Caco-2 (cell line): Measurements from ENCODE around the gene DEDD2. TPM values are rescaled to one million over a fixed set of nuclear protein-coding genes. Genes with fewer than 3 reads are reported as not detected.
A peak's percentile ranks its signal among the peaks of the same experiment; 100 is the strongest.

Experiments
- BruUV-seq: library from RNA; stranded (reverse); fragments of 400-500 nt; replicated peaks from 2 replicates; lab custom pipeline; 2021; lab: Mats Ljungman, UMichigan
- CTCF ChIA-PET: fragments of 300-600 bp; sonication (Branson Sonifier 250); formaldehyde crosslinking; loops from one replicate; lab custom pipeline; 2022; ENCODE audit warnings: antibody characterized with exemption; lab: Charles Lee
- POLR2A ChIA-PET: fragments of 300-600 bp; sonication (Branson Sonifier 250); formaldehyde crosslinking; loops from one replicate; lab custom pipeline; 2022; ENCODE audit warnings: antibody characterized with exemption; lab: Charles Lee
- DNase-seq, 2 experiments: peaks; one replicate each; pipeline versions ENCODE4 v3.0.0 to v3.0.0-alpha.2; 2020 to 2022
- H3K27me3 ChIP-seq: replicated peaks from 2 replicates; pipeline ENCODE4 v1.6.0; 2011; ENCODE audit warnings: low read length; ENCODE audit not compliant: control insufficient read depth, insufficient read depth
- H3K36me3 ChIP-seq: 2 replicates; pipeline ENCODE4 v1.5.1; 2011; ENCODE audit warnings: low read length; ENCODE audit not compliant: control insufficient read depth, insufficient read depth
- H3K4me1 ChIP-seq: fragments of 250-450 bp; sonication (Bioruptor Pico); 2 replicates; pipeline ENCODE4 v1.5.1; 2020; ENCODE audit warnings: mild to moderate bottlenecking
- H3K4me3 ChIP-seq: 2 replicates; pipeline ENCODE4 v1.5.1; 2011; ENCODE audit warnings: low read depth, mild to moderate bottlenecking, control low read depth, low read length
- H3K9me3 ChIP-seq: fragments of 250-450 bp; sonication (Bioruptor Pico); 2 replicates; pipeline ENCODE4 v1.5.1; 2020; ENCODE audit warnings: mild to moderate bottlenecking, moderate library complexity
- H3K27ac Mint-ChIP-seq: one replicate; pipeline ENCODE4 v1.8.0; 2022; ENCODE audit warnings: mixed read lengths; ENCODE audit not compliant: unreplicated experiment
- H3K27me3 Mint-ChIP-seq: one replicate; pipeline ENCODE4 v1.8.0; 2022; ENCODE audit warnings: mixed read lengths; ENCODE audit not compliant: insufficient read depth, unreplicated experiment
- H3K36me3 Mint-ChIP-seq: one replicate; pipeline ENCODE4 v1.8.0; 2022; ENCODE audit warnings: mild to moderate bottlenecking, mixed read lengths; ENCODE audit not compliant: insufficient read depth, unreplicated experiment
- H3K4me1 Mint-ChIP-seq: one replicate; pipeline ENCODE4 v1.8.0; 2022; ENCODE audit warnings: low read depth, mixed read lengths; ENCODE audit not compliant: unreplicated experiment
- H3K4me3 Mint-ChIP-seq: one replicate; pipeline ENCODE4 v1.8.0; 2022; ENCODE audit warnings: mild to moderate bottlenecking, moderate library complexity, mixed read lengths; ENCODE audit not compliant: unreplicated experiment
- H3K9me3 Mint-ChIP-seq: one replicate; pipeline ENCODE4 v1.8.0; 2022; ENCODE audit warnings: mixed read lengths; ENCODE audit not compliant: unreplicated experiment
- CTCF ChIP-seq, 2 experiments: fragments of 200-600 bp in 1 of 2; IDR thresholded peaks; 1 replicate in 1 of 2; 2 replicates in 1 of 2; pipeline versions ENCODE4 v1.5.1 to v1.8.0; 2011 to 2022; ENCODE audit warnings: antibody characterized with exemption in 1 of 2, control low read depth in 1 of 2, inconsistent platforms in 1 of 2, low read depth in 1 of 2, low read length in 1 of 2, mild to moderate bottlenecking in 1 of 2, moderate library complexity in 1 of 2; ENCODE audit not compliant: insufficient read depth in 1 of 2, severe bottlenecking in 1 of 2, unreplicated experiment in 1 of 2
- intact Hi-C: fragments of 100-400 bp; cut with micrococcal nuclease; formaldehyde crosslinking; loops from one replicate; pipeline ENCODE4 v1.10.0; 2022; ENCODE audit not compliant: unreplicated experiment
- total RNA-seq: library from RNA; stranded (reverse); gene quantifications from 2 replicates; pipeline ENCODE4 v1.2.3, GENCODE V29; 2022

Gene DEDD2
- total RNA-seq, 1 experiment from 2014 or later: 31.2 TPM

GRCh38 chr19:42230571-42230970, 13.1 kb upstream of the DEDD2 start:
- H3K36me3 Mint-ChIP-seq: peaks cover 95% of the 10 kb centered on the region
- peaks cover 3% of the 10 kb centered on the region; the same call in 1 of the 2 replicates for H3K36me3 ChIP-seq
- ChIA-PET POLR2A (no interaction called here), CTCF (interaction anchor here (0.6 kb wide), 1 partner anchor 49 kb away, joined by 3 read pairs; no protein-coding TSS in a partner anchor)
- no peak overlapping the region for H3K27ac Mint-ChIP-seq
- H3K4me1 ChIP-seq: peaks cover 6% of the 10 kb centered on the region; the same call in 1 of the 2 replicates
- DNase-seq: no peak
- no peaks in the 10 kb centered on the region for H3K9me3 ChIP-seq
- intact Hi-C loops: no loop called here
- H3K4me3 ChIP-seq: no peak overlapping the region
- no peak overlapping the region for H3K4me3 Mint-ChIP-seq
- H3K27me3 Mint-ChIP-seq: no peaks in the 10 kb centered on the region
- H3K4me1 Mint-ChIP-seq: peaks cover 18% of the 10 kb centered on the region
- H3K9me3 Mint-ChIP-seq: no peaks in the 10 kb centered on the region
- TF ChIP-seq CTCF (IDR thresholded peaks at IDR 0.05; ENCODE audit: insufficient read depth in 1 of 2, low read depth in 1 of 2, low read length in 1 of 2, severe bottlenecking in 1 of 2, unreplicated experiment in 1 of 2): no peak
- no TSS peak for BruUV-seq
- no peaks in the 10 kb centered on the region for H3K27me3 ChIP-seq

- no peak overlapping the region for H3K4me3 ChIP-seq
- peak overlapping the region; percentile 45 for H3K27ac Mint-ChIP-seq
- peaks cover 6% of the 10 kb centered on the region; the same call in 1 of the 2 replicates for H3K4me1 ChIP-seq
- H3K9me3 ChIP-seq: no peaks in the 10 kb centered on the region
- peaks cover 13% of the 10 kb centered on the region for H3K4me1 Mint-ChIP-seq
- ChIA-PET POLR2A (no interaction called here), CTCF (no interaction called here)
- BruUV-seq: no TSS peak
- no peak for DNase-seq
- H3K27me3 Mint-ChIP-seq: no peaks in the 10 kb centered on the region
- H3K36me3 ChIP-seq: peaks cover 3% of the 10 kb centered on the region; the same call in 1 of the 2 replicates
- H3K4me3 Mint-ChIP-seq: no peak overlapping the region
- intact Hi-C loops: no loop called here
- no peaks in the 10 kb centered on the region for H3K27me3 ChIP-seq
- no peaks in the 10 kb centered on the region for H3K9me3 Mint-ChIP-seq
- H3K36me3 Mint-ChIP-seq: peaks cover 89% of the 10 kb centered on the region
- TF ChIP-seq CTCF (IDR thresholded peaks at IDR 0.05; ENCODE audit: insufficient read depth in 1 of 2, low read depth in 1 of 2, low read length in 1 of 2, severe bottlenecking in 1 of 2, unreplicated experiment in 1 of 2): no peak
Measured at GRCh38 chr19:42229855-42230351, 12.4 kb upstream of the DEDD2 start.

GRCh38 chr19:42229301-42229854, 11.9 kb upstream of the DEDD2 start:
- peaks cover 13% of the 10 kb centered on the region for H3K4me1 Mint-ChIP-seq
- Histone ChIP-seq H3K36me3 (peaks cover 5% of the 10 kb centered on the region), H3K9me3 (no peaks in the 10 kb centered on the region), H3K4me1 (peaks cover 6% of the 10 kb centered on the region; the same call in 1 of the 2 replicates), H3K4me3 (no peak overlapping the region), H3K27me3 (no peaks in the 10 kb centered on the region)
- BruUV-seq: no TSS peak
- no peaks in the 10 kb centered on the region for H3K9me3 Mint-ChIP-seq
- H3K36me3 Mint-ChIP-seq: peaks cover 83% of the 10 kb centered on the region
- TF ChIP-seq CTCF (IDR thresholded peaks at IDR 0.05; ENCODE audit: insufficient read depth in 1 of 2, low read depth in 1 of 2, low read length in 1 of 2, severe bottlenecking in 1 of 2, unreplicated experiment in 1 of 2): peak in 1 of 2 experiments; percentile 8
- intact Hi-C loops: no loop called here
- no peaks in the 10 kb centered on the region for H3K27me3 Mint-ChIP-seq
- DNase-seq: no peak
- H3K27ac Mint-ChIP-seq: peak overlapping the region; percentile 45
- H3K4me3 Mint-ChIP-seq: no peak overlapping the region
- POLR2A ChIA-PET: interaction anchor here (0.8 kb wide), 1 partner anchor 14 kb away, joined by 3 read pairs; no protein-coding TSS in a partner anchor
- CTCF ChIA-PET: no interaction called here
